DND-41 (cell line): ENCODE data around the gene TRAF3IP1.
"Not testable (repeated sequence)": the region's sequence is repeated elsewhere in the genome, so short reads cannot be mapped to it uniquely, and the experiment has no call there.

Experiments used
- ATAC-seq: fragments of 200-7000 bp; cut with Tn5 transposase; 3 replicates; pipeline ENCODE4 v1.9.1; 2021; ENCODE audit warnings: low read depth; ENCODE audit not compliant: insufficient read depth
- DNase-seq: peaks from one replicate; pipeline ENCODE4 v3.0.0-alpha.2; 2020
- H2AFZ ChIP-seq: 2 replicates; pipeline ENCODE4 v1.6.0; 2012; ENCODE audit warnings: low read depth, low read length
- H3K27ac ChIP-seq: 2 replicates; pipeline ENCODE4 v1.5.1; 2012; ENCODE audit warnings: low read length, inconsistent platforms
- H3K27me3 ChIP-seq: fragments of 200-600 bp; sonication (generic); 2 replicates; pipeline ENCODE4 v1.6.0; 2012; ENCODE audit warnings: low read length, mild to moderate bottlenecking, inconsistent platforms; ENCODE audit not compliant: insufficient read depth, poor library complexity
- H3K36me3 ChIP-seq: 2 replicates; pipeline ENCODE4 v1.5.1; 2012; ENCODE audit warnings: low read length, inconsistent platforms; ENCODE audit not compliant: insufficient read depth
- H3K4me1 ChIP-seq: 2 replicates; pipeline ENCODE4 v1.5.1; 2012; ENCODE audit warnings: mild to moderate bottlenecking, low read length; ENCODE audit not compliant: insufficient read depth
- H3K4me2 ChIP-seq: 2 replicates; pipeline ENCODE4 v1.6.0; 2012; ENCODE audit warnings: mild to moderate bottlenecking, moderate library complexity, low read length, inconsistent platforms; ENCODE audit not compliant: insufficient read depth
- H3K4me3 ChIP-seq, 2 experiments: fragments of 200-600 bp in 1 of 2; shearing (Covaris generic) in 1 of 2; 2 replicates each; pipeline ENCODE4 v1.5.1; 2012 to 2016; ENCODE audit warnings: inconsistent platforms in 2 of 2, low read length in 2 of 2, mild to moderate bottlenecking in 2 of 2, low read depth in 1 of 2, moderate library complexity in 1 of 2
- H3K79me2 ChIP-seq: 2 replicates; pipeline ENCODE4 v1.6.0; 2012; ENCODE audit warnings: low read length, inconsistent platforms; ENCODE audit not compliant: insufficient read depth
- H3K9ac ChIP-seq: 2 replicates; pipeline ENCODE4 v1.6.0; 2012; ENCODE audit warnings: low read depth, mild to moderate bottlenecking, inconsistent platforms, low read length, moderate library complexity
- H3K9me3 ChIP-seq: 2 replicates; pipeline ENCODE4 v1.5.1; 2012; ENCODE audit warnings: low read length, moderate library complexity, mild to moderate bottlenecking, inconsistent platforms; ENCODE audit not compliant: insufficient read depth, severe bottlenecking
- H4K20me1 ChIP-seq: 2 replicates; pipeline ENCODE4 v1.6.0; 2012; ENCODE audit warnings: low read length; ENCODE audit not compliant: insufficient read depth
- CTCF ChIP-seq: IDR thresholded peaks from 2 replicates; pipeline ENCODE4 v1.5.1; 2012; ENCODE audit warnings: borderline replicate concordance, low read length, moderate library complexity, mild to moderate bottlenecking; ENCODE audit not compliant: poor library complexity, severe bottlenecking; ENCODE audit errors: extremely low read depth
- EZH2 ChIP-seq: IDR thresholded peaks from 3 replicates; pipeline ENCODE4 v1.6.1; 2012; ENCODE audit warnings: borderline replicate concordance, low read depth, mild to moderate bottlenecking, moderate library complexity, low read length, inconsistent platforms; ENCODE audit not compliant: severe bottlenecking

The TRAF3IP1 gene

GRCh38 chr2:238327751-238328150, 7.4 kb downstream of the TRAF3IP1 start:
- H3K9ac ChIP-seq: no peak overlapping the region
- no peak overlapping the region for H3K4me3 ChIP-seq
- no peaks in the 10 kb centered on the region for H3K27me3 ChIP-seq
- no peak overlapping the region for H3K4me2 ChIP-seq
- peaks cover 42% of the 10 kb centered on the region for H3K36me3 ChIP-seq
- H3K79me2 ChIP-seq: no peaks in the 10 kb centered on the region
- no peaks in the 10 kb centered on the region for H3K9me3 ChIP-seq
- TF ChIP-seq CTCF (no peak), EZH2 (no peak)
- H3K4me1 ChIP-seq: no peaks in the 10 kb centered on the region
- H3K27ac ChIP-seq: no peak overlapping the region
- H4K20me1 ChIP-seq: peaks cover 8% of the 10 kb centered on the region
- no peak for DNase-seq
- ATAC-seq: no peak
- no peak overlapping the region for H2AFZ ChIP-seq

- Histone ChIP-seq H3K79me2 (no peaks in the 10 kb centered on the region), H3K4me3 (no peak overlapping the region), H3K4me1 (no peaks in the 10 kb centered on the region), H3K36me3 (peaks cover 50% of the 10 kb centered on the region), H3K27ac (no peak overlapping the region), H4K20me1 (peaks cover 8% of the 10 kb centered on the region; the same call in 1 of the 2 replicates), H3K9ac (no peak overlapping the region), H3K4me2 (no peak overlapping the region), H3K27me3 (no peaks in the 10 kb centered on the region), H3K9me3 (no peaks in the 10 kb centered on the region), H2AFZ (no peak overlapping the region)
- TF ChIP-seq CTCF (no peak), EZH2 (no peak)
- DNase-seq (no peak), ATAC-seq (no peak)
Observed at GRCh38 chr2:238330391-238330790, 10.1 kb downstream of the TRAF3IP1 start.

GRCh38 chr2:238331916-238332315, 11.6 kb downstream of the TRAF3IP1 start:
- Histone ChIP-seq H2AFZ (no peak overlapping the region), H4K20me1 (peaks cover 3% of the 10 kb centered on the region; the same call in 1 of the 2 replicates), H3K79me2 (no peaks in the 10 kb centered on the region), H3K27ac (no peak overlapping the region), H3K36me3 (peaks cover 48% of the 10 kb centered on the region), H3K9ac (no peak overlapping the region), H3K9me3 (no peaks in the 10 kb centered on the region), H3K4me2 (no peak overlapping the region), H3K4me1 (no peaks in the 10 kb centered on the region), H3K4me3 (no peak overlapping the region), H3K27me3 (no peaks in the 10 kb centered on the region)
- ATAC-seq (no peak), DNase-seq (no peak)
- TF ChIP-seq CTCF (no peak), EZH2 (no peak)

- no peak for ATAC-seq
- Histone ChIP-seq H2AFZ (no peak overlapping the region), H3K79me2 (no peaks in the 10 kb centered on the region), H3K4me1 (no peaks in the 10 kb centered on the region), H3K27ac (no peak overlapping the region), H3K4me3 (no peak overlapping the region), H4K20me1 (no peaks in the 10 kb centered on the region), H3K27me3 (no peaks in the 10 kb centered on the region), H3K4me2 (no peak overlapping the region), H3K9ac (no peak overlapping the region), H3K36me3 (peaks cover 32% of the 10 kb centered on the region; the same call in 1 of the 2 replicates), H3K9me3 (no peaks in the 10 kb centered on the region)
- TF ChIP-seq EZH2 (no peak), CTCF (no peak)
- DNase-seq: no peak
Observed at GRCh38 chr2:238334885-238335284, 14.6 kb downstream of the TRAF3IP1 start.

- not testable (repeated sequence) for H3K27ac ChIP-seq, H3K4me2 ChIP-seq
Observed at GRCh38 chr2:238335591-238335990, 15.3 kb downstream of the TRAF3IP1 start.

More at GRCh38 chr2:238335591-238335990, 15.3 kb downstream of the TRAF3IP1 start:
- not testable (repeated sequence) for H4K20me1 ChIP-seq, H3K4me3 ChIP-seq, H3K4me1 ChIP-seq, H3K9me3 ChIP-seq, H3K9ac ChIP-seq, H3K27me3 ChIP-seq, ATAC-seq, H3K79me2 ChIP-seq, DNase-seq, H2AFZ ChIP-seq
- H3K36me3 ChIP-seq: peaks cover 25% of the 10 kb centered on the region; the same call in 1 of the 2 replicates
